Measurements from ENCODE around the gene AKT3.
"Not testable (repeated sequence)": the region's sequence is repeated elsewhere in the genome, so short reads cannot be mapped to it uniquely, and the experiment has no call there.

Gene AKT3

GRCh38 chr1:243693800-243694199 is 156.2 kb downstream of the AKT3 start:
- DNase-seq (ENCODE audit: low read depth) = no peak

- no peak for DNase-seq (ENCODE audit: low read depth)
Measured at GRCh38 chr1:243686159-243686558, 163.9 kb downstream of the AKT3 start.

GRCh38 chr1:243680860-243681259 is 169.2 kb downstream of the AKT3 start:
- DNase-seq (ENCODE audit: low read depth) = no peak

DNA sequence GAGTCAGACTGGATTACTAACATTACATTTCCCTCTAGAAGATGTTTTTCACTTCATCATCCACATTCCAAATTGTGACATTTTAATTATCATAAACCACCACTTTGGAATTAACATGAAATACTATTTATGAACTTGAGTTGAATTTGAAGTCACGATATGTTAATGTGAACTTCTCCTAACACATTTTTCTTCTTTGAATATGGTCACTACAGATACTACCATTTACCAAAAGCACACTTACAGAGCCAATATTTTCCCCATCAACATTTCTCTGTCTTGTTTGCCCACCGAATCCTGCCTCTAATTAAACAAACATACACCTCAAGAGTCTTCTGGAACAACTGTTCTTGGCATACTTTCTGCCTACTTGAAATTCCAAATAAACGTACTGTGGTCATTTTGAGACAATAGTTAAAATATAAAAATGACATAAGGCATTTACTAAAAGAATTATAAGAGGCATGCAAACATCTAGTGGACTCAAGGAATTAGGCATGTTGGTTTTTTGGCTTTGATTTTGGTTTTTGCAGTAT is 177.4 kb downstream of the AKT3 start:
- DNase-seq (ENCODE audit: low read depth) = no peak

DNA sequence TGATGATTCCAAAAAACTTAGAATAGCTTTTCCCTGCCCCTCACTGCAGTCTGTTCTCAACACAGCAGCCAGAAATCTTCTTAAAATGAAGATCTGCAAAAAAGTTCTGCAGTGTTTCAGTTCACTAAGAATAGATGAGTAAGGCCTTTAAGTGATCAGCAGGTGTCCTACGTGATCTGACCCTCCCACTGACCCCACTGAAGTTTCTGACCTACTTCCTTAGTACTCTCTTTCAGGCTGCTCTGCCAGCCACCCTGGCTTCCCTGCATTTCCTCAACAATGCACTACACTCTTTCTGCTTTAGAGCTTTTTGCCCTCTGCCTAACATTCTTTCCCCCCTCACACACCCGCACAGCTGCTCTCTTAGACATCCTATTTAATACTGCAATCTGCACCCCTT is 182.5 kb downstream of the AKT3 start:
- no peak for DNase-seq (ENCODE audit: low read depth)

- DNase-seq (ENCODE audit: low read depth) = no peak
Measured at GRCh38 chr1:243667133-243667532, 182.9 kb downstream of the AKT3 start.

DNA sequence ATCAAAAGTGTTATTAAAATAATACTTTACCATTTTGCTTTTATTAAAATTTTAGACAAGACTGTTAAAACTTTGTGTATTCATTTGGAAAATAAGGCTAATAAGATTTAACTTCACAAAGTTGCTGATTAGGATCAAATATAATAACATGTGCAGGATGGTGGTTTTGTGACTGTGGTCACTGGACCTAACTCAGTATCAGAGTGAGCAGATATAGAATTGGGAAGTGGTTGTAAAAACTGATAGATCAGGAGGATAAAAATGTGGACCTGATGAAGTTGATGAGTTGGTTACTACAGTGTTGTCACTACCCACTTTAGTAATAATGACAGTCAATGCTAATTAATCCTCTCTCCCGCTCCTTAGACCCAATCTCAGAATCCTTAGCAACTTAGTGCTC is 186.4 kb downstream of the AKT3 start:
- DNase-seq (ENCODE audit: low read depth) = no peak

- not testable (repeated sequence) for DNase-seq (ENCODE audit: low read depth)
Measured at GRCh38 chr1:243662169-243662568, 187.9 kb downstream of the AKT3 start.

- no peak for DNase-seq (ENCODE audit: low read depth)
Measured at GRCh38 chr1:243658594-243659105, 191.4 kb downstream of the AKT3 start.

- DNase-seq (ENCODE audit: low read depth) = no peak
Measured at GRCh38 chr1:243657793-243658192, 192.2 kb downstream of the AKT3 start.

- not testable (repeated sequence) for DNase-seq (ENCODE audit: low read depth)
Measured at GRCh38 chr1:243649530-243649929, 200.5 kb downstream of the AKT3 start.

GRCh38 chr1:243646841-243647240 is 203.2 kb downstream of the AKT3 start:
- no peak for DNase-seq (ENCODE audit: low read depth)

DNA sequence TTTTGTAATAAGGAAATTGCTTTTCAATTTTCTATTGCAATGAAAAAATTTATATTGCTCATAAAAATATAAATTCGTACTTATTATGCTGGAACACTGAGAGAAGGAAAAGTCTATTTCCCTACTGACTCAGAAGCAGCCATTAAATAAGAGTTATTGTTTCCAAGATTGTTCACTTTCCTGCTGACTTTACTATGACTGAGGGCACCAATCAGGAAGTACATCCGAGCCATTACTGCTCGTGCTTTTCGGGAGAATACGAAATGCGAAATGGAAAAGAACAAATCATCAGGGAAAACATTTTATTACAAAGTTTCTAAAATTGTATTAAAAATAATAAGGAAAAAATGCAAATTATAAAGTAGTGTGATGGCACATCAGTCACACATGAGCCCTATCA is 204.8 kb downstream of the AKT3 start:
- no peak for DNase-seq (ENCODE audit: low read depth)

DNA sequence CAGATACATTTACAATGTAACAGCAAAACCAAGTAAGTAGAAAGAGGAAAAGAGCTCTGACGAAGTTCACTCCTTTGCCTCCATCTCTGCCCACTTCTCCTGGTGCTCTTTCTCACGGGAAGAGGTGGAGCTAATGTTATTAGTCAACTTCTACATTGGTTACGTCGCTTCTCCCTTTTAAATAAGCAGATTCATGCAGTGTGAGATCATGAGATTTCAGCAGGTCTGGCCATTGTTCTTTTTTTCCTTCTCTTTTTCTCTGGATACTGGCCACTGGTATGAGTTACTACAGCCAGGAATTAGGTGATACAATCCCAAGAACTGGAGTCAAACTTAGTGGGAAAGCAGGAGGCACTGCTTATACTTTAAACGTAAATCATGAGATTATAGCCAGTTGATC is 207.1 kb downstream of the AKT3 start:
- DNase-seq (ENCODE audit: low read depth) = no peak

- DNase-seq (ENCODE audit: low read depth) = no peak
Measured at GRCh38 chr1:243639027-243639658, 210.9 kb downstream of the AKT3 start.

DNA sequence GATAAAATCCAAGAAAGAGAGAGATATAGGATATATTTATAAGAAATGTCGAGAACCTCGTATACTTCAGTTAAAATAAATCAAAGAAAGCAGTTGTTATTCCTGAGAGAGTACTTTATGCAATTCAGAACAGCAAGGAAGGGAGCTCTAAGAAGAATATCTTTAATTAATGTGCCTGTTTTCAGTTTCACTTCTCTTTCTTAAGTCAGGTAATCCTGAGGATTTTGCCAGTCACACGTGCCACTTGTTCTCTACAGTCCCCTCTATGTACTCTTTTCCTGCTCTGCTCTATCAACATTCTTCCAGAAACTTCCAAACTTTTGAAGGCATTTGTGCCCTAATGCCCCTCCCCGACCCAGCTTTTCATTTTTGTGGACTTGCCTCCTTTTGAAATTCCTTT is 211.9 kb downstream of the AKT3 start:
- no peak for DNase-seq (ENCODE audit: low read depth)

DNA sequence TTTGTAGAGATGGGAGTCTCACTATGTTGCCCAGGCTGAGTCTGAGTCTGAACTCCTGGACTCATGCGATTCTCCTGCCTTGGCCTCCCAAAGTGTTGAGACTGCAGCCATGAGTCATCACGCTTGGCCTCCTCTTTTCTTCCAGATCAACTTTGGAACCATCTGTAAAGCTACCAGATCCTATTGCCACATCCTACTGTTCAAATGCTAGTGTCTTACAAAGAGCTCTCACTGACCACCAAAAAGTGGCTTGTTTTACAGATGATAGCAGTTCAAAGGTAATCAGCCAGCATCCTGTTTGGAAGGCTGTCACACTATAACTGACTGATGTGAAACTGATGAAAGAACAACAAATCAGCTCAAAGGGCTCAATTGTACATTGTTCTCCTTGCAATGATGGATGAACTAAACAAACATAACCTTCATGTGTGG is 221.6 kb downstream of the AKT3 start:
- DNase-seq (ENCODE audit: low read depth) = no peak

GRCh38 chr1:243623841-243624240 is 226.2 kb downstream of the AKT3 start:
- no peak for DNase-seq (ENCODE audit: low read depth)

DNA sequence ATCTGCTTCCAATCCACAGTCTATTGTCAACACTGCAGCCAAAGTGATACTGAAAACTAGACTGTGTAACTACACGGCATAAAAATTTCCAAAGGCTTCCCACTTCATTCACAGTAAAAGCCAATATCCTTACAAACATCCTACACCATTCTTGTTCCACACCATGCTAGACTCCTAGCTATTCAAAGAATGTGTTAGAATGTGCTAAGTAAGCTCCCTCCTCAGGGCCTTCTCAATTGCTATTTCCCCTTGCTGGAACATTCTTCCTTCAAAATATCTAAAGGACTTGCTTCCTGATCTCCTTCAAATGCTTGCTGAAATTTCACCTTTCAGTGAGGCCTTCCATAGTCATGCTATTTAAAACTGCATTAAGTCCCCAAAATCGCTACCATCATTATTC is 228.1 kb downstream of the AKT3 start:
- DNase-seq (ENCODE audit: low read depth) = no peak

DNA sequence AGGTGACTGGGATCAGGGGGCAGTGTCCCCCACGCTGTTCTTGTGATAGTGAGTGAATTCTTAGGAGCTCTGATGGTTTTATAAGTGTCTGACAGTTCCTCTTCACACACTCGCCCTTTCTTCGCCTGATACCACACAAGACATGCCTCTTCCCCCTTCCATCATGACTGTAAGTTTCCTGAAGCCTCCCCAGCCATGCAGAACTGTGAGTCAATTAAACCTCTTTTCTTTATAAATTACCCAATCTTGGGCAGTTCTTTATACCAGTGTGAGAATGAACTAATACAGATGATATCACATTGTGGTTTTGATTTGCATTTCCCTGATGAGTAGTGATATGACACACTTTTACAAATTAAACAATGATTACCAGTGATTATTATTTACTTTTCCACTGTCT is 229.9 kb downstream of the AKT3 start:
- no peak for DNase-seq (ENCODE audit: low read depth)

DNA sequence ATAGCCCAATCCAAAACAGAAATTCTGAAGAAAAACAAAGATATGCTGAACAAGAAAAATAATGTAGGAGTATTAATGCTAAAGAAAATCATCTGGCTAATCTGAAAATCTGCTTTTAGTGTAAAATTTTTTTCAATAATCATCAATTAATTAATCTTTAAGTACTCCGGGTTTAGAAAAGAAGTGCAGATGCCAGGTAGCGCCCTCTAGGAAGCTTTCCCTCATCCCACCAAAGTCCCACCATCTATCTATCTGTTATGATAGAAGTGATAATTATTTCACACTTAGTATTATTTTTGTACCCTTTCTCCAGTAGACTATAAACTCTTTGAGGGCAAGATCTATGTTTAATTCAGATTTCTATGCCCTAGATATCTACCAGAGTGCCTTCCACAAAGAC is 240.3 kb downstream of the AKT3 start:
- DNase-seq (ENCODE audit: low read depth) = no peak

- DNase-seq (ENCODE audit: low read depth) = no peak
Measured at GRCh38 chr1:243605604-243606003, 244.4 kb downstream of the AKT3 start.

DNA sequence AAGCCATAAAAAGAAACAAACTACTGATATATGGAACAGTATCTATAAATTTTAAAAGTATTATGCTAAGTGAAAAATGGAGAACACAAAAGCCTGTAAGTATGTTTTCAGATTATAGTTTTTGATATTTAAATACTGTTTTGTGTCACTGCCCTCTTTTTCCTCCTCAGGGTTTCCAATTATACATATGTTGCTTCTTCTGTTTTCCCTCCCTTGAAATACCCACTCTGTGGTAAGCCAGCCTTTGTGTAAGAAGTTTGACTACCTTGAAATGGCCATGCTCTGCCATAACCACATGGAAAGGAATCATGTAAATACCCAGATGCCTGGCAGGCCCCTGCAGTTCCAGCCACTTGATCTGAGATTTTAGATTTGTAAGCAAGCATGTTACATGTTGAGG is 248.3 kb downstream of the AKT3 start:
- no peak for DNase-seq (ENCODE audit: low read depth)

- no peak for DNase-seq (ENCODE audit: low read depth)
Measured at GRCh38 chr1:243598433-243598832, 251.6 kb downstream of the AKT3 start.

Measured in stimulated activated CD8-positive, alpha-beta memory T cell treated with anti-CD3 and anti-CD28 coated beads, Interleukin-12 subunit alpha, Interleukin-12 subunit beta, amount 100 ng/mL, for 4 hours (primary cell).